ENCODE results near the gene NPHP4.
A peak's percentile ranks its signal among the peaks of the same experiment; 100 is the strongest.

NPHP4 gene

GRCh38 chr1:5995871-5996630, 3.8 kb upstream of the NPHP4 start:
- DNase-seq, result no peak
- Mint-ChIP-seq H3K36me3 (ENCODE audit: low read depth) (no peaks in the 10 kb centered on the region), H3K9me3 (no peaks in the 10 kb centered on the region), H3K27me3 (ENCODE audit: low read depth, poor library complexity) (peaks cover 43% of the 10 kb centered on the region), H3K4me3 (no peak overlapping the region), H3K27ac (no peak overlapping the region), H3K4me1 (peaks cover 43% of the 10 kb centered on the region)
- TF ChIP-seq CTCF (IDR thresholded peaks at IDR 0.05), result no peak

- no peak overlapping the region for H3K4me3 Mint-ChIP-seq
- peaks cover 44% of the 10 kb centered on the region for H3K4me1 Mint-ChIP-seq
Measured at GRCh38 chr1:5994713-5995621, 2.7 kb upstream of the NPHP4 start.

GRCh38 chr1:5993556-5994491, 1.6 kb upstream of the NPHP4 start:
- peak overlapping the region; percentile 90 for H3K4me3 Mint-ChIP-seq
- no peak for TF ChIP-seq CTCF (IDR thresholded peaks at IDR 0.05)
- H3K36me3 Mint-ChIP-seq (ENCODE audit: low read depth), result no peaks in the 10 kb centered on the region
- peaks cover 40% of the 10 kb centered on the region for H3K4me1 Mint-ChIP-seq
- no peaks in the 10 kb centered on the region for H3K9me3 Mint-ChIP-seq
- no peak for DNase-seq
- peak overlapping the region; percentile 42 for H3K27ac Mint-ChIP-seq
- peaks cover 38% of the 10 kb centered on the region for H3K27me3 Mint-ChIP-seq (ENCODE audit: low read depth, poor library complexity)

More at GRCh38 chr1:5994713-5995621, 2.7 kb upstream of the NPHP4 start:
- Mint-ChIP-seq H3K27me3 (ENCODE audit: low read depth, poor library complexity) (peaks cover 42% of the 10 kb centered on the region), H3K27ac (no peak overlapping the region), H3K9me3 (no peaks in the 10 kb centered on the region), H3K36me3 (ENCODE audit: low read depth) (no peaks in the 10 kb centered on the region)
- no peak for TF ChIP-seq CTCF (IDR thresholded peaks at IDR 0.05)
- no peak for DNase-seq

- Mint-ChIP-seq H3K9me3 (no peaks in the 10 kb centered on the region), H3K4me1 (peaks cover 41% of the 10 kb centered on the region), H3K36me3 (ENCODE audit: low read depth) (no peaks in the 10 kb centered on the region), H3K27me3 (ENCODE audit: low read depth, poor library complexity) (peaks cover 38% of the 10 kb centered on the region), H3K4me3 (peak overlapping the region; percentile 90), H3K27ac (no peak overlapping the region)
- TF ChIP-seq CTCF (IDR thresholded peaks at IDR 0.05), result no peak
- DNase-seq, result no peak
Measured at GRCh38 chr1:5992814-5993555, 760 bp upstream of the NPHP4 start.

- H3K4me3 Mint-ChIP-seq, result peak overlapping the region; percentile 95
- no peaks in the 10 kb centered on the region for H3K36me3 Mint-ChIP-seq (ENCODE audit: low read depth)
- H3K27me3 Mint-ChIP-seq (ENCODE audit: low read depth, poor library complexity), result peaks cover 30% of the 10 kb centered on the region
- no peaks in the 10 kb centered on the region for H3K9me3 Mint-ChIP-seq
- peak overlapping the region; percentile 79 for H3K27ac Mint-ChIP-seq
- TF ChIP-seq CTCF (IDR thresholded peaks at IDR 0.05), result no peak
- H3K4me1 Mint-ChIP-seq, result peaks cover 45% of the 10 kb centered on the region
- DNase-seq, result peak; percentile 81
Measured at GRCh38 chr1:5991381-5992025, 722 bp downstream of the NPHP4 start.
